PC-3 (cell line): ENCODE results near the gene PRKCSH. TPM values are rescaled to one million over a fixed set of nuclear protein-coding genes. Genes with fewer than 3 reads are reported as not detected.

ENCODE experiments used
- ATAC-seq: fragments of 200-7000 bp; cut with Tn5 transposase; 2 replicates; pipeline ENCODE4 v1.9.1; 2020; ENCODE audit warnings: mild to moderate bottlenecking, moderate library complexity
- BruUV-seq: library from RNA; stranded (reverse); fragments of 400-500 nt; replicated peaks from 2 replicates; lab custom pipeline; 2021; lab: Mats Ljungman, UMichigan
- CTCF ChIA-PET: fragments of 300-600 bp; sonication (Branson Sonifier 250); formaldehyde crosslinking; loops from one replicate; lab custom pipeline; 2022; ENCODE audit warnings: antibody characterized with exemption; lab: Charles Lee
- POLR2A ChIA-PET: fragments of 300-600 bp; sonication (Branson Sonifier 250); formaldehyde crosslinking; loops from one replicate; lab custom pipeline; 2022; ENCODE audit warnings: antibody characterized with exemption; ENCODE audit not compliant: unreplicated experiment; lab: Charles Lee
- DNase-seq: peaks from one replicate; pipeline ENCODE4 v3.0.0-alpha.2; 2015
- H2AFZ ChIP-seq: fragments of 300-600 bp; sonication (generic); 2 replicates; pipeline ENCODE4 v1.6.0; 2016; ENCODE audit warnings: antibody characterized with exemption, low read length
- H3F3A ChIP-seq: fragments of 300-600 bp; sonication (generic); one replicate; pipeline ENCODE4 v1.6.0; 2017; ENCODE audit warnings: antibody characterized with exemption, low read length, control low read depth, mild to moderate bottlenecking; ENCODE audit not compliant: unreplicated experiment
- H3K27ac ChIP-seq: fragments of 300-600 bp; sonication (generic); 2 replicates; pipeline ENCODE4 v1.5.1; 2016; ENCODE audit warnings: mild to moderate bottlenecking, low read length
- H3K27me3 ChIP-seq: fragments of 300-600 bp; sonication (generic); 2 replicates; pipeline ENCODE4 v1.6.1; 2016; ENCODE audit warnings: low read length, mixed read lengths
- H3K36me3 ChIP-seq: fragments of 300-600 bp; sonication (generic); 2 replicates; pipeline ENCODE4 v1.6.1; 2016; ENCODE audit warnings: low read depth, mixed run types, low read length, mixed read lengths
- H3K4me1 ChIP-seq: fragments of 300-600 bp; sonication (generic); 2 replicates; pipeline ENCODE4 v1.5.1; 2016; ENCODE audit warnings: low read length; ENCODE audit not compliant: insufficient read depth
- H3K4me2 ChIP-seq: fragments of 300-600 bp; sonication (generic); 2 replicates; pipeline ENCODE4 v1.6.0; 2016; ENCODE audit warnings: low read length
- H3K4me3 ChIP-seq: fragments of 300-600 bp; sonication (generic); 2 replicates; pipeline ENCODE4 v1.5.1; 2016; ENCODE audit warnings: mild to moderate bottlenecking, low read length, mixed read lengths
- H3K79me2 ChIP-seq: fragments of 300-600 bp; sonication (generic); 2 replicates; pipeline ENCODE4 v1.6.1; 2017; ENCODE audit warnings: low read length, mixed read lengths
- H3K9ac ChIP-seq: fragments of 300-600 bp; sonication (generic); 2 replicates; pipeline ENCODE4 v1.6.0; 2016; ENCODE audit warnings: mild to moderate bottlenecking, low read length
- H3K9me2 ChIP-seq: fragments of 300-600 bp; sonication (generic); replicated peaks from 2 replicates; pipeline ENCODE4 v1.6.1; 2016; ENCODE audit warnings: mixed run types, low read length, mixed read lengths
- H3K9me3 ChIP-seq: fragments of 300-600 bp; sonication (generic); 2 replicates; pipeline ENCODE4 v1.6.1; 2016; ENCODE audit warnings: low read length, mixed read lengths
- H4K20me1 ChIP-seq: fragments of 300-600 bp; sonication (generic); 2 replicates; pipeline ENCODE4 v1.6.1; 2016; ENCODE audit warnings: low read length, mixed read lengths
- CTCF ChIP-seq: fragments of 300-600 bp; sonication (generic); conservative IDR thresholded peaks from 2 replicates; pipeline ENCODE4 v1.5.1; 2017; ENCODE audit warnings: antibody characterized with exemption, low read depth, mild to moderate bottlenecking, low read length
- EZH2 ChIP-seq: fragments of 300-600 bp; sonication (generic); IDR thresholded peaks from one replicate; pipeline ENCODE4 v1.6.1; 2017; ENCODE audit warnings: antibody characterized with exemption, mild to moderate bottlenecking, low read length; ENCODE audit not compliant: unreplicated experiment
- EZH2phosphoT487 ChIP-seq: fragments of 300-600 bp; sonication (generic); IDR thresholded peaks from 2 replicates; pipeline ENCODE4 v1.6.1; 2018; ENCODE audit warnings: mild to moderate bottlenecking, antibody characterized with exemption, low read length, borderline replicate concordance
- intact Hi-C: fragments of 100-400 bp; cut with micrococcal nuclease; formaldehyde crosslinking; loops from 2 replicates; pipeline ENCODE4 v1.9.0; 2023
- total RNA-seq: library from RNA; depleted of rRNA; stranded (reverse); fragments of >200 nt; gene quantifications from 2 replicates; pipeline ENCODE4 v1.2.3, GENCODE V29; 2014

Gene PRKCSH
- total RNA-seq, 1 experiment from 2014 or later = 222 TPM

- Histone ChIP-seq H3K36me3 (peaks cover 46% of the 10 kb centered on the region), H3K79me2 (no peaks in the 10 kb centered on the region), H3K4me2 (no peak overlapping the region), H3K27ac (no peak overlapping the region), H4K20me1 (no peaks in the 10 kb centered on the region), H3K9me2 (no peaks in the 10 kb centered on the region), H3K27me3 (no peaks in the 10 kb centered on the region), H3K4me1 (no peaks in the 10 kb centered on the region), H3K9me3 (no peaks in the 10 kb centered on the region), H2AFZ (no peak overlapping the region), H3K9ac (no peak overlapping the region), H3F3A (no peaks in the 10 kb centered on the region), H3K4me3 (no peak overlapping the region)
- TF ChIP-seq EZH2phosphoT487 = no peak
- no peak for TF ChIP-seq EZH2
- no peak for TF ChIP-seq CTCF
- BruUV-seq = no TSS peak
- ChIA-PET POLR2A (no interaction called here), CTCF (interaction anchor here (0.6 kb wide), 1 partner anchor 56 kb away, joined by 3 read pairs; no protein-coding TSS in a partner anchor)
- intact Hi-C loops = no loop called here
- ATAC-seq (no peak), DNase-seq (no peak)
Measured at GRCh38 chr19:11447347-11448262, 12.2 kb downstream of the PRKCSH start.

GRCh38 chr19:11448410-11448809 is 13.0 kb downstream of the PRKCSH start:
- Histone ChIP-seq H3K79me2 (no peaks in the 10 kb centered on the region), H3F3A (no peaks in the 10 kb centered on the region), H3K9me3 (no peaks in the 10 kb centered on the region), H3K4me2 (no peak overlapping the region), H3K27ac (no peak overlapping the region), H3K4me3 (no peak overlapping the region), H3K9ac (no peak overlapping the region), H3K9me2 (no peaks in the 10 kb centered on the region), H4K20me1 (no peaks in the 10 kb centered on the region), H3K4me1 (no peaks in the 10 kb centered on the region), H2AFZ (no peak overlapping the region), H3K27me3 (no peaks in the 10 kb centered on the region), H3K36me3 (peaks cover 46% of the 10 kb centered on the region)
- POLR2A ChIA-PET = no interaction called here
- no TSS peak for BruUV-seq
- no peak for TF ChIP-seq EZH2
- no peak for TF ChIP-seq EZH2phosphoT487
- TF ChIP-seq CTCF = no peak
- DNase-seq (no peak), ATAC-seq (no peak)
- intact Hi-C loops = no loop called here
- CTCF ChIA-PET = interaction anchor here (0.6 kb wide), 1 partner anchor 57 kb away, joined by 3 read pairs; no protein-coding TSS in a partner anchor

GRCh38 chr19:11448923-11449554 is 13.6 kb downstream of the PRKCSH start:
- Histone ChIP-seq H2AFZ (no peak overlapping the region), H3K27me3 (no peaks in the 10 kb centered on the region), H3K36me3 (peaks cover 42% of the 10 kb centered on the region), H3K9ac (no peak overlapping the region), H4K20me1 (no peaks in the 10 kb centered on the region), H3K4me2 (no peak overlapping the region), H3K27ac (no peak overlapping the region), H3K9me3 (no peaks in the 10 kb centered on the region), H3K4me3 (no peak overlapping the region), H3K4me1 (no peaks in the 10 kb centered on the region), H3K9me2 (no peaks in the 10 kb centered on the region), H3F3A (no peaks in the 10 kb centered on the region), H3K79me2 (no peaks in the 10 kb centered on the region)
- no peak for TF ChIP-seq CTCF
- TF ChIP-seq EZH2phosphoT487 = no peak
- TF ChIP-seq EZH2 = no peak
- CTCF ChIA-PET = no interaction called here
- POLR2A ChIA-PET = no interaction called here
- DNase-seq (no peak), ATAC-seq (no peak)
- BruUV-seq = TSS peak; percentile 57
- intact Hi-C loops = no loop called here
